Sigmoid colon (tissue), 4 donors: ENCODE data around the gene PHOX2B.

Source experiments
- CTCF ChIP-seq, 4 experiments: fragments of 450-650 bp in 3 of 4; fragments of 200-600 bp in 1 of 4; IDR thresholded peaks; one replicate each; pipeline ENCODE4 v1.5.1; 2016 to 2019; ENCODE audit warnings: antibody characterized with exemption in 4 of 4, mild to moderate bottlenecking in 3 of 4, moderate library complexity in 2 of 4
- EP300 ChIP-seq, 4 donors: sonication (generic); formaldehyde crosslinking; IDR thresholded peaks; one replicate each; pipeline ENCODE4 v1.6.1; 2017; ENCODE audit warnings: antibody characterized with exemption in 4 of 4
- POLR2A ChIP-seq, 2 donors: fragments of 450-650 bp; IDR thresholded peaks; one replicate each; pipeline ENCODE4 v1.6.1; 2016; ENCODE audit warnings: antibody characterized with exemption in 2 of 2, mild to moderate bottlenecking in 2 of 2, moderate library complexity in 2 of 2
- POLR2AphosphoS5 ChIP-seq, 4 donors: sonication (generic); formaldehyde crosslinking; IDR thresholded peaks; one replicate each; pipeline ENCODE4 v1.6.1; 2017; ENCODE audit warnings: antibody characterized with exemption in 4 of 4

- TF ChIP-seq POLR2AphosphoS5 (IDR thresholded peaks at IDR 0.05) (no peak), CTCF (IDR thresholded peaks at IDR 0.05) (no peak), POLR2A (IDR thresholded peaks at IDR 0.05) (no peak), EP300 (IDR thresholded peaks at IDR 0.05) (no peak)
Observed at GRCh38 chr4:41702770-41703169, 45.8 kb downstream of the PHOX2B start.
